Hypothalamus (tissue), 51 donors: ENCODE data around the gene HBD.
"Not testable (repeated sequence)": the region's sequence is repeated elsewhere in the genome, so short reads cannot be mapped to it uniquely, and the experiment has no call there.

ENCODE experiments used
- DNase-seq, 51 donors: peaks; one replicate each; lab custom pipeline; 2025; lab: John Stamatoyannopoulos, UW

The HBD gene

DNA sequence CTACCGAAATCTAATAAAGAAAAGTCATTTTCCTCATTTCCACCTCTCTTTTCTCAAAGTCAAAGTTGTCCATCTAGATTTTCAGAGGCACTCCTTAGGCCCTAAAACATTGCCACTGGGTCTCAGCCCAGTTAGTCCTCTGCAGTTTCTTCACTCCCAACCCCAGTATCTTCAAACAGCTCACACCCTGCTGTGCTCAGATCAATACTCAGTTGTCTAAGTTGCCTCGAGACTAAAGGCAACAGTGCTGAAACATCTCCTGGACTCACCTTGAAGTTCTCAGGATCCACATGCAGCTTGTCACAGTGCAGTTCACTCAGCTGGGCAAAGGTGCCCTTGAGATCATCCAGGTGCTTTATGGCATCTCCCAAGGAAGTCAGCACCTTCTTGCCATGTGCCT is 19.7 kb upstream of the HBD start:
- not testable (repeated sequence) for DNase-seq

DNA sequence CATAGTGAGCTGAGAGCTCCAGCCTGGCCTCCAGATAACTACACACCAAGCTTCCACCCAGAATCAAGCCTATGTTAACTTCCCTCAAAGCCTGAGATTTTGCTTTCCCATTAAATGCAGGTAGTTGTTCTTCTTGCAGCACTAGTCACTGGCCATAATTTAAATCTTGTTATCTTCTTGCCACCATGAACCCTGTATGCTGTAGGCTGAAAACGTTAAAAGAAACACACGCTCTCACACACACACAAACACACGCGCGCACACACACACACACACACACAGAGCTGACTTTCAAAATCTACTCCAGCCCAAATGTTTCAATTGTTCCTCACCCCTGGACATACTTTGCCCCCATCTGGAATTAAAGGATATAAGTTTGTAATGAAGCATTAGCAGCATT is 19.2 kb upstream of the HBD start:
- DNase-seq, result not testable (repeated sequence)

DNA sequence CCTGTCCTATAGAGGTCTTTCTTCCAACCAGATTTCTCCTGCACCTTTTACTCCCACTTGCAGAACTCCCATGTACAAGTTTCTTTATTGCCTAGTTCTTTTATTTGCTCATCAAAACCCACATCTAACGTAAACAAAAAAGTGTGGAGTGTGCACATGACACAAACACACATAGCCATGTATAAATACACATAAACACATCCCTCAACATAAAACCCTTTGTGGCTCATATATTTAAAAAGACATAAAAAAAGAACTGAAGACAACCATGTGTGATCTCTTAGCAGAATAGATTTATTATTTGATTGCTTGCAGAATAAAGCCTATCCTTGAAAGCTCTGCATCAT is 18.6 kb upstream of the HBD start:
- no peak for DNase-seq

DNA sequence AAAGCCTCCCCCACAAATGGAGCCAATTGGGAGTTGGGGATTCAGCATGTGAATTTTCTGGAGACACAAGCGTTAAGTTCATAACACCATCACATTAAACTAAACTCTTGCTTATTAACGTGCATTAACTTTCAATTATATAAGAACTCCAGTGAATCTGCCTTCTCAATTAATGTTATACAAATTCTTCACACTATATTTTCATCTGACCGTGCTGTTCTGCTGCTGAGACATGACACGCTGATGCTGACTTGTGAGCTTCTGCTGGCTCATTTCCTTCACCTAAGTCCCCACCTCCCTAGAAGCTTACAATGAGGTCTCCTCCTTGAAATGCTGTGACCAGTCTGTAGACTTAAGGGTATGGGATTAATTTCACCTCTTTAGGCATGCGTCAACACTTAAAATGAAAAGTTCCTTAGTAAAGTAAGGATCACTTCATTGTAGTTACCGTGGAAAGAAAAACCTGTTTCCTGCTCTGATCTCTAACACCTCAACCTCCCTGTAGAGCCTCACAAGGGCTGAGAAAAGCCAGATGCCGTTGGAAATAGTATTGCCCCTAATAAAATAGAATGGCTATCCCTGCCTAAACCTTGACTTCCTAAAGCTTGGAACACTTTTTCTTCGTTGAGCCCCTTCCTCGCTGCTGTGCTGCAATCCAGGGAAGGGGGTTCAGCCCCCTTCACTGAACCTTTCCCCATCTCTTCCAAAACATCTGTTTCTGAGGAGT is 18.1 kb upstream of the HBD start:
- no peak for DNase-seq

DNA sequence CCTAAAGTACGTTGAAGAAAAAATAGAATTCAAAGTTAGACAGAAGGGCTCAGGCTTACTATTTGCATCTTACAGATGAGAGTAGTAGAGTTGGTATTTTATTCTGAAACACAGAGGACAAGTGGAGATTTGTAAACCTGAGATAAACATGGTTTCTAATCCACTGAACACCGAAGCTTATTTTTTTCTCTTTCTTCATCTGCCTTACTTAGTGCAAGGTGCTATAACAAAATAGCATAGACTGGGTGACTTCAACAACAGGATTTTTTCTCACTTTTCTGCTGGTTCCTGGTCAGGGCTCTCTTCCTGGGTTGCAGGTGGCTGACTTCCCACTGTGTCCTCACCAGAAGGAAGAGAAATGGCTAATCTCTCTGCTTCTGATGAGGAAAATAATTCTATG is 17.5 kb upstream of the HBD start:
- DNase-seq, result no peak

DNA sequence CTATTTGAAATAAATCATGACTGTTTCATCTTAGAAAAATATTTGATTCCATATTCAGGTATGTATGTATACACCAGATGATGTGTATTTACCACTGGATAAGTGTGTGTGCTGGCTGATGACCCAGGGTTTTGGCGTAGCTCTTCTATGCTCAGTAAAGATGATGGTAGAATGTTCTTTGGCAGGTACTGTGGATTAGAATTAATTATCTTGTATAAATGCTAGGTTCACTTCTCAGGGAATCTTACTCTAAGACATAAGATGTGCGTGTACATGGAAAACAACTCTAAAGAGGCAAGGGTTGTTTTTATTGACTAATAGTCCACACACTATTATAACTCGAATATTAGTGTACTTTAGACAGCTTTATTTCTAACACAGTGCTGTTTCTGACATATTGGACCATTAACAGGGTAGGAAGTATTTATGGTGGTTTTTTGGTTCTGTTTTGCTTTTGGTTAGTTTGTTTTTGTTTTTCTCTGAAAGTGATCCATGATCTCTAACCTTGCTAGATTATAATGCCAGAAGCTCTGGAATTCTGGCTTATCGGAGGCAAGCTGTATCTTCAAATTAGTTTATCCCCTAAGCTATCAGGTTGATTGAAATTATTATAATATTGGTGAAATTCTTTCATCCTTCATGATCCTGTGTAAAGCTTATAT is 16.4 kb upstream of the HBD start:
- DNase-seq, result no peak

DNA sequence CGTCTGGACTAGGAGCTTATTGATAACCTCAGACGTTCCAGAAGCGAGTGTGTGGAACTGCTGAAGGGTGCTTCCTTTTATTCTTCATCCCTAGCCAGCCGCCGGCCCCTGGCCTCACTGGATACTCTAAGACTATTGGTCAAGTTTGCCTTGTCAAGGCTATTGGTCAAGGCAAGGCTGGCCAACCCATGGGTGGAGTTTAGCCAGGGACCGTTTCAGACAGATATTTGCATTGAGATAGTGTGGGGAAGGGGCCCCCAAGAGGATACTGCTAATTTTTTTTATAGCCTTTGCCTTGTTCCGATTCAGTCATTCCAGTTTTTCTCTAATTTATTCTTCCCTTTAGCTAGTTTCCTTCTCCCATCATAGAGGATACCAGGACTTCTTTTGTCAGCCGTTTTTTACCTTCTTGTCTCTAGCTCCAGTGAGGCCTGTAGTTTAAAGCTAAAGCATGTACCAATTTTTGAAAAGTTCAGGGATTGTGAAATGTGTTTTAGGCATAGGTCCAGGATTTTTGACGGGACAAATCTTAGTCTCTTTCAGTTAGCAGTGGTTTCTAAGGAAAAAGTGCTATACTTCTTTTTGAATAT is 15.6 kb upstream of the HBD start, which contains the start of gene HBG1:
TSS of gene HBG1 (minus strand) at position 51 of the 590 bp plus-strand sequence. CDS start 53 bp downstream, outside the sequence.
- not testable (repeated sequence) for DNase-seq

DNA sequence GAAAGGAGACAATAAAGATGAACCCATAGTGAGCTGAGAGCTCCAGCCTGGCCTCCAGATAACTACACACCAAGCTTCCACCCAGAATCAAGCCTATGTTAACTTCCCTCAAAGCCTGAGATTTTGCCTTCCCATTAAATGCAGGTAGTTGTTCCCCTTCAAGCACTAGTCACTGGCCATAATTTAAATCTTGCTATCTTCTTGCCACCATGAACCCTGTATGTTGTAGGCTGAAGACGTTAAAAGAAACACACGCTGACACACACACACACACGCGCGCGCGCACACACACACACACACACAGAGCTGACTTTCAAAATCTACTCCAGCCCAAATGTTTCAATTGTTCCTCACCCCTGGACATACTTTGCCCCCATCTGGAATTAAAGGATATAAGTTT is 14.2 kb upstream of the HBD start:
- DNase-seq, result not testable (repeated sequence)

DNA sequence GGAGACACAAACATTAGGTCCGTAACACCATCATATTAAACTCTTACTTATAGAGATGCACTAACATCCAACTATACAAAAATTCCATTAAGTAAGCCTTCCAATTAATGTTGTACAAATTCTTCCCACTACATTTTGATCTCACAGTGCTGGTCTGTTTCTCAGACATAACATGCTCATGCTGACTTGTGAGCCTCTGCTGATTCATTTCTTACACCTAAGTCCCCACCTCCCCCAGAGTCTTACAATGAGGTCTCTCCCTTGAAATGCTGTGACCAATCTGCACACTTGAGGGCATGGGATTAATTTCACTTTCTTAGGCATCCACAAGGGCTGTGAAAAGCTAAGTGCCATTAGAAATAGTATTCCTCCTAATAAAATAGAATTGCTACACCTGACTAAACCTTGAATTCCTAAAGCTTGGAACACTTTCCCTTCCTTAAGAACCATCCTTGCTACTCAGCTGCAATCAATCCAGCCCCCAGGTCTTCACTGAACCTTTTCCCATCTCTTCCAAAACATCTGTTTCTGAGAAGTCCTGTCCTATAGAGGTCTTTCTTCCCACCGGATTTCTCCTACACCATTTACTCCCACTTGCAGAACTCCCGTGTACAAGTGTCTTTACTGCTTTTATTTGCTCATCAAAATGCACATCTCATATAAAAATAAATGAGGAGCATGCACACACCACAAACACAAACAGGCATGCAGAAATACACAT is 13.3 kb upstream of the HBD start:
- DNase-seq, result no peak

DNA sequence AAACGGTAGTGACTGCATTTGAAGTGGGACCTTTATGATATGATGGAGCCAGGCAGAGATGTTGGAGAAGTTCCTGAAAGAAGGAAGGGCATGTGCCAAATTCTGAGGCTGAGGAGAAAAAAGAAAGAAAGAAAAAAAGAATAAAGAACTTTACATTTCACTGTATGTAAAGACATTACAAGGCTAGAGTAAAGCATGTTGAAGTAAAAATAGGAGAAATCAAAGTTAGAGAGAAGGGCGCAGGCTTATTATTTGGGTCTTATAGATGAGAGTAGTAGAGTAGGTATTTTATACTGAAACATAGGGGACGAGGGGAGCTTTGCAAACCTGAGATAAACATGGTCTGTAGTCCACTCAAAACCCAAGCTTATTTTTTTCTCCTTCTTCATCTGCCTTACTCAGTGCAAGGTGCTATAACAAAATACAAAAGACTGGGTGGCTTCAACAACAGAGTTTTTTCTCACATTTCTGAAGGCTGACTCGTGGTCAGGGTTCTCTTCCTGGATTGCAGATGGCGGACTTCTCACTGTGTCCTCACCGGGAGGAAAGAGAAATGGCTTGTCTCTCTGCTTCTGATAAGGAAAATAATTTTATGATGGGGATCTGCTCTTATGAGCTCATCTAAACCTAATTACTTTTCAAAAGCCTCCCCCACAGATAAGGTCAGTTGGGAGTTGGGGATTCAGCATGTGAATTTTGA is 12.6 kb upstream of the HBD start:
- DNase-seq, result no peak

DNA sequence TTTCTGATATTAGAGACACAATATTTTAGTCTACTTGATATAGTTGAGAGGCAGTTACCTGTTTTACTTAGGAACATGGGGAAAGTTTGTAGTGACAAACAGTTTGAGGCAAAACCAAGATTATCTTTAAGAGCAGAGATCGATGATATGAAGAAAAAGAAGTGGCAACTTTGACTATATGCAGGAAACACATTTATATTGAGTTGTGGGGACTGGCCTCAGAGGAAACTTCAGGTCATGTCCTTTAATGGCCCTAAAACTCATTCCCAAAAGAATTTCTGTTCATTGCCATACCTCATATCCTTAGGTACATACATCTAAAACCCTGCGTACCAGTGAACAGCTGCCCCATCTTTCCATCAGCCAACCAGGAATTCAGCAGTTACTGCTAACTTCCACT is 10.9 kb upstream of the HBD start:
- DNase-seq, result no peak

DNA sequence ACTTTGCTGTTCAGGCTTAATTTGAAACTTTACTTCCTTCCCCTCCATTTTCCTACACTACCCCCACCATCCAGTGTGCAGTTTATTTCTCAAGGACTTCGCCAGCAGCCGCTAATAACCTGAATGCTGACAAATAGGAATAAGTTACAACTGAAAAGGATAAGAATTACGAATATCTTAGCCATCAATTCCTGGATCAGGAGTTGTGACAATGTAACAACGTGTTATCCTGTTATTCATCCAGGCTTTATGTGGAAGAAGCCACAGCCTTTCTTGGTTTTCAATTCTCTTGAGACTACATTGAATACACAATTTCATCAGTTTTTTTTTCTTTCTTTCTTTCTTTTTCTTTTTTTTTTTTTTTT is 9.5 kb upstream of the HBD start:
- DNase-seq, result no peak

DNA sequence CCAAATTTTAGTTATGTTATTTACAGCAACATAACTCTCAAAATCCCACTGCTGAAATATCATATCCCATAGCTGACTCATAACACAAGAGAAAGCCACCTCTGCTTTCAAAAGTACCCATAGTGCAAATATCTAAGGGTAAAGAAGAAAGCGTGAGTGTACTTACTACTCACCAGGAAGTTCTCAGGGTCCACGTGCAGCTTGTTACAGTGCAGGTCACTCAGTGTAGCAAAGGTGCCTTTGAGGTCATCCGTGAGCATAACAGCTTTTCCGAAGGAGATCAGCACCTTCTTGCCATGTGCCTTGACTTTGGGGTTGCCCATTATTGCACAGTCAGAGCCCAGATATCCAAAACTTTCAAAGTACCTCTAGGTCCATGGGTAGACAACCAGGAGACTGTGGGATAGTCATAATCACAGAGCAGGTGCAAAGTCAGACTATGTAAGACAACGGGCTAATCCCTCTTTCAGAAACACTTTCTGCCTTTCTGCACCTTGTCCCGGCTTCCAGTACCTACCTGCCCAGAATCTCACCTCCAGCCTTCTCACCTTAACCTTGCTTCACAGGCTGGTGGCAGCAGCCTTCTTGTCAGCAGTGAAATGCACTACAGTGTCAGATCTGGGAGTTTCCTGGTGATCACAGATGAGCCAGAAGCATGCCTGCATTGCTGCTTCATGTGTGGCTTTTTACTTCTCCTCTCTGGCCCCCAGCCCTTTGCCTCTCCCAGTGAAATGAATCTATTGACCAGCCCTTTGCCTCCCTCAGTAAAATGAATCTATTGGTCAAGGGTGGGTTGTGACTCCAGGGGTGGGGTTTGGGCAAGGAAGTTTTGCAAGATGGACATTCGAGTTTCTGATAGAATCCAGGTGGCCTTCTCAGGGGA is 8.9 kb upstream of the HBD start:
- no peak for DNase-seq

DNA sequence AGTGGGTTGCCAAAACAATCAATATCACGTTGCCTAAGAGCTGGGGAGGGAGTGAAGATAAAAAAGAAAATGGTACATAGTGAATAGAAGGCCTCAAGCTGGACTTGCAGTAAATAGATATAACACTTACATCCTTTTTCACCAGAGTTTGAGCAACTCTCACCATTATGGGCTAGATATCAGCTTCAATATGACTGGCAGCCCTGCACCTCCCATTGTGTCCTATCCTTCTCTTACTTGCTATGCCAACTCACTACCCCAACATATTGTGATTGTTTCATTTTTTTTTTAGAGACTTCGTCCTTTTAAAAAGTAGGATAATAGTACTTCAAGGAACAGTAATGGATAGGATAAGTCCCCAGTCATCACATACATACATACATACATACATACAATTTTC is 7.9 kb upstream of the HBD start:
- no peak for DNase-seq

DNA sequence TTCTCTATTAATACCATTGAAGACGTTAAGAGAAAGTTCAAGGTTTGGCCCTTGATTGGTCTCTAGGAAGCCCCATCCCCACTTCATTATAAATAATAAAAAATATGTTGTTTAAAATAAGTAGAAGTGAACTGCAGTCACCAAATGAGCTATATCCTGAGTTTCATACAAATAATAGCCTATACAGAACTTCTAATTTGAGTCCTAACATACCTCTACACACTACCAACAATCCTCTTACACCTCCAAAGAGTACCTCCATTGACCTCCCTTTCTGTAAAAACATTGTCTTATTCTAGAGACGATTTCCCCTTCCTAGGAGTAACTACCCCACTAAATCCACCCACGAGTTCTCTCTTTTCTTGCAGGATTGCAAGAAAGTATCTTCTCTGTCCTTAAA is 7.2 kb upstream of the HBD start:
- DNase-seq, result no peak

DNA sequence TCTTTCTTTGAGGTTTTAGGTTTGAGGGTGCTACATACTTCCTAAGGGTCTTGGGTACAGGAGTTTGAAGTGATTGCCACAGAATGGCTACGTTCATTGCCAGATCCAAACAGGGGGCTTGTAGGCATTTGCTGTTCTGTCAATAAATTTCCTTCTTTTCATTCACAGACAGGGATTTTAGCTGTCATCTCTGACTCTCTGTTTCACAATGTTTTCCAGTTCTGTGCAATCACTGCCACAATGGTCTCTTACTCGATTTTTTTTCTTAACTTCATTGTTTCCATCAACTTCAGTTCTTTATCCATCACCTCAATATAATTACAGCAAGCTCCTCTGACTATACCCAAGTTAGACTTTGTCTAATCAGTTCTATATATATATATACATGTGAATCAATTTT is 6.2 kb upstream of the HBD start:
- no peak for DNase-seq

DNA sequence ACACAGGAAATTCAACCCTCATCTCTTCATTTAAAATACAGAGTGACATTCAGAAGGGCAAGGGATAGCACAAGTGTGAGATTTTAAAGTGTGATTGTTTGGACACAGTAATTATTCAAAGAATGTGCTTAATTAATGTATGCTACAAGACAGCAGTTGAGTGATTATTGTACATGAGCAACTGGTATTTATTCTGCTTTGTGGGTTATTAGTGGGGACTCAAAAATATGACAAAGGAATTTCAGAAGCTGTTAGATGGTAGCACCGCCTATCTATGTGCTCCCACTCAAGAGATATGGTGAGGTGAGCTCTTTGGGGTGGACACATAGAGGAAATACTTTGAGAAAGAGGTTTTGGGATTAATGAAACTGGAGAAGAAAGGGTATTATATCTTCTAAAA is 5.8 kb upstream of the HBD start:
- DNase-seq, result no peak

DNA sequence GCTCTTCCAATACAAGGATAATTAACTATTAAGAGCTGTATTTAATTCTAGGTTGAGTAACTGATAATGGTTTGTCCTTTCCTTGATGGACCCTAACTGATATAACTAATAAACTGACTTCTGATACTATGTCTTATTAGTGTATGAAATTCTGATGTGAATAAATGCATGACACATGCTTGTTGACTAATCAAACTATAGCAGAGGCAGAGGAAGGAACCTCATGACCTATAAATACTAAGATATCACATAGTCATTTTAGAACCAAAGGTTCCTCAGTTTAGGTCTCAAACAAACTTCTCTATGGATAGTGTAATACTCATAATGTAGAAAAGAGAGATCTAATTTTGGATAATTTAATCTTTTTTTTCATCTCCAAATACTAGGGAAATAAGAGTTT is 4.8 kb upstream of the HBD start:
- DNase-seq, result no peak

DNA sequence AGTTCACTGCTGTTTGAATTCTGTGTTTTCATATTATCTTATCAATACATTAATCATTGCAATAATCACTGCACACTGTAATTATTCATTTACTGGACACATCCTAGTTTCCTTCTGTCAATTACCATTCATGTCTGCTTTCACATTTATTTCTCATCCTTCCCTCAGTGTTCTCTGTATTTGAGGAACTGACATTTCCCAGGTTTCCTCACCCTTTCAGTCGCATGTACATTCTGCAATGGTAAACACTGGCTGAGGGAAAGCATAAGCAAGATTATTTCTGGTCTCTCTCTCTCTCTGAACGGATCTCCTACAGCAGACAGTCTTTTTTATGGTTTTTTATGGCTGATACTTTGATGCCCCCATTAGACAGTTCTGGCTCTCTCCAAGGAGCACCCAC is 4.2 kb upstream of the HBD start:
- no peak for DNase-seq

DNA sequence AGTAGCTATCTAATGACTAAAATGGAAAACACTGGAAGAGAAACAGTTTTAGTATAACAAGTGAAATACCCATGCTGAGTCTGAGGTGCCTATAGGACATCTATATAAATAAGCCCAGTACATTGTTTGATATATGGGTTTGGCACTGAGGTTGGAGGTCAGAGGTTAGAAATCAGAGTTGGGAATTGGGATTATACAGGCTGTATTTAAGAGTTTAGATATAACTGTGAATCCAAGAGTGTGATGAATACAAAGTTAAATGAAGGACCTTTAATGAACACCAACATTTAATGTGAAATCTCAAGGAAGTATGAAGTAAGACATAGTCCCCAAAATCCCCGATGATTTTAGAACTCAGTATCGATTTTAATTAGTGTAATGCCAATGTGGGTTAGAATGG is 3.1 kb upstream of the HBD start:
- DNase-seq, result no peak
